Gastrocnemius medialis (tissue), 4 donors: ENCODE data around the gene IQCK. TPM values are rescaled to one million over a fixed set of nuclear protein-coding genes. Genes with fewer than 3 reads are reported as not detected.

Experiments
- ATAC-seq, 2 donors: fragments of 150-250 bp; one replicate each; pipeline ENCODE4 v1.9.1; 2016
- DNase-seq, 2 donors: peaks; one replicate each; pipeline ENCODE4 v3.0.0-alpha.2; 2019
- H3K27ac ChIP-seq, 4 donors: fragments of 200-600 bp; sonication (generic); 1 replicate in 1 of 4; 2 replicates in 3 of 4; pipeline ENCODE4 v1.5.1; 2016 to 2018; ENCODE audit warnings: mild to moderate bottlenecking in 2 of 4, moderate library complexity in 1 of 4
- H3K27me3 ChIP-seq, 3 donors: fragments of 200-600 bp; sonication (generic) in 2 of 3; 1 replicate in 1 of 3; 2 replicates in 2 of 3; pipeline versions ENCODE4 v1.5.1 to v1.6.0; 2016 to 2019; ENCODE audit warnings: mild to moderate bottlenecking in 1 of 3, moderate library complexity in 1 of 3
- H3K36me3 ChIP-seq, 2 donors: fragments of 200-600 bp; sonication (generic) in 1 of 2; one replicate each; pipeline ENCODE4 v1.5.1; 2017 to 2018
- H3K4me1 ChIP-seq, 2 donors: fragments of 200-600 bp; sonication (generic) in 1 of 2; one replicate each; pipeline ENCODE4 v1.5.1; 2016 to 2017; ENCODE audit warnings: mild to moderate bottlenecking in 2 of 2
- H3K4me3 ChIP-seq, 4 donors: fragments of 200-600 bp; sonication (generic) in 3 of 4; 1 replicate in 1 of 4; 2 replicates in 3 of 4; pipeline ENCODE4 v1.5.1; 2016 to 2019; ENCODE audit warnings: mild to moderate bottlenecking in 2 of 4
- H3K9me3 ChIP-seq, 3 donors: fragments of 200-600 bp; sonication (generic) in 2 of 3; 1 replicate in 1 of 3; 2 replicates in 2 of 3; pipeline ENCODE4 v1.5.1; 2016 to 2019
- CTCF ChIP-seq, 5 experiments: fragments of 450-650 bp in 3 of 5; fragments of 200-600 bp in 2 of 5; sonication (generic) in 2 of 5; IDR thresholded peaks in 4 of 5; conservative IDR thresholded peaks in 1 of 5; 1 replicate in 4 of 5; 2 replicates in 1 of 5; pipeline ENCODE4 v1.5.1; 2016 to 2019; ENCODE audit warnings: antibody characterized with exemption in 5 of 5, mild to moderate bottlenecking in 3 of 5, moderate library complexity in 3 of 5
- POLR2A ChIP-seq, 2 donors: fragments of 450-650 bp; IDR thresholded peaks; one replicate each; pipeline ENCODE4 v1.6.1; 2017; ENCODE audit warnings: antibody characterized with exemption in 2 of 2, mild to moderate bottlenecking in 2 of 2, moderate library complexity in 2 of 2
- in situ Hi-C, 4 donors: fragments of 200-750 bp; cut with MboI; loops; one replicate each; pipeline versions ENCODE4 v1.15.0 to v1.8.0; 2017; ENCODE audit warnings: low sequenced_read_pairs in 4 of 4
- intact Hi-C: fragments of 100-400 bp; cut with DNase I; formaldehyde crosslinking; loops from one replicate; pipeline ENCODE4 v1.15.1; 2023; ENCODE audit warnings: low total_unique reads
- total RNA-seq, 4 donors: library from RNA; depleted of rRNA; stranded (reverse); fragments of >200 nt; gene quantifications; one replicate each; pipeline versions ENCODE4 v1.1.0 to v1.2.3, GENCODE V29; 2016

IQCK gene
- total RNA-seq, 4 donors from 2014 or later = 8.3 to 17.3 (median 9.4) TPM

GRCh38 chr16:19850131-19850817 is 132.2 kb downstream of the IQCK start:
- H3K9me3 ChIP-seq = no peaks in the 10 kb centered on the region
- DNase-seq = no peak
- H3K27me3 ChIP-seq = no peaks in the 10 kb centered on the region
- H3K4me1 ChIP-seq = peaks cover 7 to 34% of the 10 kb centered on the region in 2 donors
- TF ChIP-seq CTCF (IDR thresholded peaks at IDR 0.05 in 4 of 5, conservative IDR thresholded peaks at IDR 0.05 in 1 of 5) (no peak), POLR2A (IDR thresholded peaks at IDR 0.05) (no peak)
- intact Hi-C loops = no loop called here
- no peak overlapping the region for H3K4me3 ChIP-seq
- in situ Hi-C loops = no loop called here
- peak overlapping the region in 1 of 4 donors; percentile 83 for H3K27ac ChIP-seq
- H3K36me3 ChIP-seq = no peaks in the 10 kb centered on the region
- ATAC-seq = no peak

GRCh38 chr16:19851476-19851875 is 133.4 kb downstream of the IQCK start:
- intact Hi-C loops = no loop called here

GRCh38 chr16:19853132-19853741 is 135.2 kb downstream of the IQCK start:
- TF ChIP-seq POLR2A (IDR thresholded peaks at IDR 0.05) (no peak), CTCF (IDR thresholded peaks at IDR 0.05 in 4 of 5, conservative IDR thresholded peaks at IDR 0.05 in 1 of 5) (no peak)
- intact Hi-C loops = no loop called here
- Histone ChIP-seq H3K36me3 (peaks cover 0 to 10% of the 10 kb centered on the region in 2 donors), H3K4me3 (no peak overlapping the region), H3K27me3 (no peaks in the 10 kb centered on the region), H3K27ac (peak overlapping the region; percentile 34 to 64 (median 48)), H3K9me3 (no peaks in the 10 kb centered on the region), H3K4me1 (peaks cover 7 to 31% of the 10 kb centered on the region in 2 donors)
- no peak for ATAC-seq
- in situ Hi-C loops = no loop called here
- no peak for DNase-seq

More at GRCh38 chr16:19851476-19851875, 133.4 kb downstream of the IQCK start:
- Histone ChIP-seq H3K9me3 (no peaks in the 10 kb centered on the region), H3K4me1 (peaks cover 7 to 31% of the 10 kb centered on the region in 2 donors), H3K27me3 (no peaks in the 10 kb centered on the region), H3K36me3 (peaks cover 0 to 3% of the 10 kb centered on the region in 2 donors), H3K27ac (peak overlapping the region; percentile 13 to 83 (median 43)), H3K4me3 (no peak overlapping the region)
- DNase-seq (no peak), ATAC-seq (peak; percentile 23 to 47)
- in situ Hi-C loops = no loop called here
- TF ChIP-seq CTCF (IDR thresholded peaks at IDR 0.05 in 4 of 5, conservative IDR thresholded peaks at IDR 0.05 in 1 of 5) = no peak
- TF ChIP-seq POLR2A (IDR thresholded peaks at IDR 0.05) = no peak

- Histone ChIP-seq H3K27ac (peak overlapping the region; percentile 34 to 64 (median 48)), H3K9me3 (no peaks in the 10 kb centered on the region), H3K4me1 (peaks cover 7 to 31% of the 10 kb centered on the region in 2 donors), H3K36me3 (peaks cover 0 to 14% of the 10 kb centered on the region in 2 donors), H3K4me3 (no peak overlapping the region), H3K27me3 (no peaks in the 10 kb centered on the region)
- ATAC-seq (peak; percentile 20 to 55), DNase-seq (no peak)
- in situ Hi-C loops = no loop called here
- TF ChIP-seq CTCF (IDR thresholded peaks at IDR 0.05 in 4 of 5, conservative IDR thresholded peaks at IDR 0.05 in 1 of 5) (no peak), POLR2A (IDR thresholded peaks at IDR 0.05) (no peak)
- intact Hi-C loops = no loop called here
Observed at GRCh38 chr16:19853742-19854542, 135.9 kb downstream of the IQCK start.
